ENCODE results near the gene SCP2.
"Not testable (repeated sequence)": the region's sequence is repeated elsewhere in the genome, so short reads cannot be mapped to it uniquely, and the experiment has no call there.

The SCP2 gene

DNA sequence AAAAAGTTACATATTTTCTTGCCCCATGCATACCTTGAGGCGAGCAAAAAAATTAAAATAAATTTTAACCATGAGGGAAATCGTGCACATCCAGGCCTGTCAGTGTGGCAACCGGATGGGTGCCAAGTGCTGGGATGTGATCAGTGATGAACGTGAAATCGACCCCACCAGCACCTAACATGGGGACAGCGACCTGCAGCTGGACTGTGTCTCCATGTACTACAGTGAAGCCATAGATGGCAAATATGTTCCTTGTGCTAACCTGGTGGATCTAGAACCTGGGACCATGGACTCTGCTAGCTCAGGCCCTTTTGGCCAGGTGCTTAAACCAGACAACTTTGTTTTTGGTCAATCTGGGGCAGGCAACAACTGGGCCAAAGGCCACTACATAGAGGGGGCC, 67.6 kb downstream of the SCP2 start:
- TF ChIP-seq, protein P1, sequence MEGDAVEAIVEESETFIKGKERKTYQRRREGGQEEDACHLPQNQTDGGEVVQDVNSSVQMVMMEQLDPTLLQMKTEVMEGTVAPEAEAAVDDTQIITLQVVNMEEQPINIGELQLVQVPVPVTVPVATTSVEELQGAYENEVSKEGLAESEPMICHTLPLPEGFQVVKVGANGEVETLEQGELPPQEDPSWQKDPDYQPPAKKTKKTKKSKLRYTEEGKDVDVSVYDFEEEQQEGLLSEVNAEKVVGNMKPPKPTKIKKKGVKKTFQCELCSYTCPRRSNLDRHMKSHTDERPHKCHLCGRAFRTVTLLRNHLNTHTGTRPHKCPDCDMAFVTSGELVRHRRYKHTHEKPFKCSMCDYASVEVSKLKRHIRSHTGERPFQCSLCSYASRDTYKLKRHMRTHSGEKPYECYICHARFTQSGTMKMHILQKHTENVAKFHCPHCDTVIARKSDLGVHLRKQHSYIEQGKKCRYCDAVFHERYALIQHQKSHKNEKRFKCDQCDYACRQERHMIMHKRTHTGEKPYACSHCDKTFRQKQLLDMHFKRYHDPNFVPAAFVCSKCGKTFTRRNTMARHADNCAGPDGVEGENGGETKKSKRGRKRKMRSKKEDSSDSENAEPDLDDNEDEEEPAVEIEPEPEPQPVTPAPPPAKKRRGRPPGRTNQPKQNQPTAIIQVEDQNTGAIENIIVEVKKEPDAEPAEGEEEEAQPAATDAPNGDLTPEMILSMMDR (IDR thresholded peaks at IDR 0.05; ENCODE audit: poor library complexity, severe bottlenecking): no peak
- Histone ChIP-seq H3K27me3 (ENCODE audit: insufficient read depth, poor library complexity, severe bottlenecking) (no peaks in the 10 kb centered on the region), H3K9me3 (ENCODE audit: severe bottlenecking) (no peaks in the 10 kb centered on the region), H3K27ac (ENCODE audit: poor library complexity, severe bottlenecking) (no peak overlapping the region), H3K36me3 (ENCODE audit: low read depth) (no peaks in the 10 kb centered on the region), H3K4me1 (ENCODE audit: insufficient read depth, poor library complexity, severe bottlenecking) (no peaks in the 10 kb centered on the region), H3K4me3 (ENCODE audit: severe bottlenecking) (no peak overlapping the region)
- no peak for ATAC-seq (ENCODE audit: low read depth)
- no peak for DNase-seq (ENCODE audit: low spot score)

DNA sequence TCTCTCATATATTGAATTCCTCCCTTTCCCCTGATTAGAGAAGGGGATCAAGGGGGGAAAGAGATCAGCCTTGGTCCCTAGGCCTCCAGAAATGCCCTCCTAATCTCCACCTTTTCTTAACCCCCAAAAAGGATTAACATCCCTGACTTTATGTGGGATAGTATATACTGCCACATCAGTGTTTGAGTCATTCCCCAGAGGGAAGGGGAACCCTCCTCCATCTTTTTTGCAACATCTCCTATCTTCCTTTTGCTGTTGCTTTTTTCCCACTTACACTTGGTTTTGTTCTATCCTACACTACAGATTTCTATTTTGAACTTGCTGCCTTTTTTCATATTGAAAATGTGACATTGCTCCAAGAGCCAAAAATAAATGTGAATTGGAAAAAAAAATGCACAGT, 69.6 kb downstream of the SCP2 start:
- TF ChIP-seq, protein P1 (IDR thresholded peaks at IDR 0.05; ENCODE audit: poor library complexity, severe bottlenecking): no peak
- Histone ChIP-seq H3K27me3 (ENCODE audit: insufficient read depth, poor library complexity, severe bottlenecking) (no peaks in the 10 kb centered on the region), H3K36me3 (ENCODE audit: low read depth) (no peaks in the 10 kb centered on the region), H3K9me3 (ENCODE audit: severe bottlenecking) (no peaks in the 10 kb centered on the region), H3K27ac (ENCODE audit: poor library complexity, severe bottlenecking) (no peak overlapping the region), H3K4me3 (ENCODE audit: severe bottlenecking) (no peak overlapping the region), H3K4me1 (ENCODE audit: insufficient read depth, poor library complexity, severe bottlenecking) (no peaks in the 10 kb centered on the region)
- no peak for DNase-seq (ENCODE audit: low spot score)
- ATAC-seq (ENCODE audit: low read depth): no peak

DNA sequence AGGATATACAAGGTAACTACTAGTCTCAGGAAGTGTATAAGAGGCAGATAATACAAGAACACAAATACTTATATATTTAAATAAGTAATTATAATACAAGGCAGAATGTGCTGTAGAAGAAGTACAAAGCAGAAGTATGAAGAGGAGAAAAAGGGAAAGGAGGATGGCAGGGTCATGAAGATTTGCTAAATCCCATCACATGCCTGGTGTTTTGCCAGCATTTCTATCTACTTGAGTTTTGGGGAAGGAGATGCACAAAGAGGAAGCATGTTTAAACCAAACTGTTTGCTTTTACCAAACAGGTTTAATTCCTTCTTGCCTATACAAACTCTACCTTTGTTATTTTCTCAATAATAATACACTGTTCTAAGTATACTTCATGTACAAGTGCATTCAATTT, 74.1 kb downstream of the SCP2 start:
- no peak for ATAC-seq (ENCODE audit: low read depth)
- TF ChIP-seq, protein P1 (IDR thresholded peaks at IDR 0.05; ENCODE audit: poor library complexity, severe bottlenecking): no peak
- Histone ChIP-seq H3K27me3 (ENCODE audit: insufficient read depth, poor library complexity, severe bottlenecking) (no peaks in the 10 kb centered on the region), H3K9me3 (ENCODE audit: severe bottlenecking) (no peaks in the 10 kb centered on the region), H3K36me3 (ENCODE audit: low read depth) (no peaks in the 10 kb centered on the region), H3K4me3 (ENCODE audit: severe bottlenecking) (no peak overlapping the region), H3K27ac (ENCODE audit: poor library complexity, severe bottlenecking) (no peak overlapping the region), H3K4me1 (ENCODE audit: insufficient read depth, poor library complexity, severe bottlenecking) (no peaks in the 10 kb centered on the region)
- DNase-seq (ENCODE audit: low spot score): no peak

DNA sequence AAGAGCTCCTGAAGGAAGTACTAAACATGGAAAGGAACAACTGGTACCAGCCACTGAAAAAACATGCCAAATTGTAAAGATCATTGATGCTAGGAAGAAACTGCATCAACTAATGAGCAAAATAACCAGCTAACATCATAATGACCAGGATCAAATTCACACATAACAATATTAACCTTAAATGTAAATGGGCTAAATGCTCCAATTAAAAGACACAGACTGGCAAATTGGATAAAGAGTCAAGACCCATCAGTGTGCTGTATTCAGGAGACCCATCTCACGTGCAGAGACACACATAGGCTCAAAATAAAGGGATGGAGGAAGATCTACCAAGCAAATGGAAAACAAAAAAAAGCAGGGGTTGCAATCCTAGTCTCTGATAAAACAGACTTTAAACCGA, 79.5 kb downstream of the SCP2 start:
- H3K36me3 ChIP-seq (ENCODE audit: low read depth); H3K27ac ChIP-seq (ENCODE audit: poor library complexity, severe bottlenecking); ATAC-seq (ENCODE audit: low read depth); DNase-seq (ENCODE audit: low spot score); H3K27me3 ChIP-seq (ENCODE audit: insufficient read depth, poor library complexity, severe bottlenecking); H3K9me3 ChIP-seq (ENCODE audit: severe bottlenecking); H3K4me3 ChIP-seq (ENCODE audit: severe bottlenecking); H3K4me1 ChIP-seq (ENCODE audit: insufficient read depth, poor library complexity, severe bottlenecking): not testable (repeated sequence)

DNA sequence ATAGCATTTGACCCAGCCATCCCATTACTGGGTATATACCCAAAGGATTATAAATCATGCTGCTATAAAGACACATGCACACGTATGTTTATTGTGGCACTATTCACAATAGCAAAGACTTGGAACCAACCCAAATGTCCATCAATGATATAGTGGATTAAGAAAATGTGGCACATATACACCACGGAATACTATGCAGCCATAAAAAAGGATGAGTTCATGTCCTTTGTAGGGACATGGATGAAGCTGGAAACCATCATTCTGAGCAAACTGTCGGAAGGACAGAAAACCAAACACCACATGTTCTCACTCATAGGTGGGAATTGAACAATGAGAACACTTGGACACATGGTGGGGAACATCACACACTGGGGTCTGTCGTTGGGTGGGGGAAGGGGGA, 83.2 kb downstream of the SCP2 start:
- H3K27me3 ChIP-seq (ENCODE audit: insufficient read depth, poor library complexity, severe bottlenecking); DNase-seq (ENCODE audit: low spot score); H3K4me1 ChIP-seq (ENCODE audit: insufficient read depth, poor library complexity, severe bottlenecking); H3K9me3 ChIP-seq (ENCODE audit: severe bottlenecking); H3K4me3 ChIP-seq (ENCODE audit: severe bottlenecking); ATAC-seq (ENCODE audit: low read depth); H3K36me3 ChIP-seq (ENCODE audit: low read depth); H3K27ac ChIP-seq (ENCODE audit: poor library complexity, severe bottlenecking): not testable (repeated sequence)

DNA sequence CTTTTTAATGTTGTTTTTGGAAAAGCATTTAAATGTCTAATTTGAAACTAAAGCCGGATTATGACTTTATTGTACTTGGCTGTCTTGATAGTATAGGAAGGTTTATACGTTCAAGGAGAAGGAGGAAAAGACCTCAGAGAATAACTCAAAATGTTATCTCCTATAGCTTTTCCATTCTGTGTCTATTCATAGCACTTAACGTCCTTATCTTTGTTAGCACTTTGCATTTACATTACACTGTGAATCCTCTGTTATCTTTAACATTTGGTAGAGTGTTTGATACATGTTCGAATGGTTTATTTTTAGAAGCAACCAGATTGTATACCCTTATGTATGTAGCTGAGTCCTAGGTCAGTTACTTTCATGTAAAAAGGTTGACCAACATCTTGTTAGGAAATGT, 84.1 kb downstream of the SCP2 start:
- no peaks in the 10 kb centered on the region for H3K27me3 ChIP-seq (ENCODE audit: insufficient read depth, poor library complexity, severe bottlenecking)
- H3K4me1 ChIP-seq (ENCODE audit: insufficient read depth, poor library complexity, severe bottlenecking): peaks cover 6% of the 10 kb centered on the region
- H3K4me3 ChIP-seq (ENCODE audit: severe bottlenecking): no peak overlapping the region
- no peak for DNase-seq (ENCODE audit: low spot score)
- H3K27ac ChIP-seq (ENCODE audit: poor library complexity, severe bottlenecking): no peak overlapping the region
- no peak for ATAC-seq (ENCODE audit: low read depth)
- TF ChIP-seq, protein P1 (IDR thresholded peaks at IDR 0.05; ENCODE audit: poor library complexity, severe bottlenecking): no peak
- no peaks in the 10 kb centered on the region for H3K9me3 ChIP-seq (ENCODE audit: severe bottlenecking)
- H3K36me3 ChIP-seq (ENCODE audit: low read depth): no peaks in the 10 kb centered on the region

Measured in RWPE2 (cell line).